NCI-H774 (cell line): ENCODE measurements around the gene DMGDH.
A peak's percentile ranks its signal among the peaks of the same experiment; 100 is the strongest.

ENCODE experiments used
- DNase-seq: peaks from one replicate; lab custom pipeline; 2025; lab: John Stamatoyannopoulos, UW

DMGDH gene

GRCh38 chr5:79062436-79062835, 7.0 kb downstream of the DMGDH start:
- DNase-seq: no peak

- no peak for DNase-seq
These were observed 9.8 kb downstream of the DMGDH start for GRCh38 chr5:79059674-79060073.

- DNase-seq: no peak
These were observed 12.6 kb downstream of the DMGDH start for GRCh38 chr5:79056847-79057246.

GRCh38 chr5:79055017-79055416, 14.5 kb downstream of the DMGDH start:
- no peak for DNase-seq

GRCh38 chr5:79053321-79053720, 16.2 kb downstream of the DMGDH start:
- DNase-seq: no peak

- DNase-seq: no peak
These were observed 19.0 kb downstream of the DMGDH start for GRCh38 chr5:79050498-79050897.

GRCh38 chr5:79048437-79048836, 21.0 kb downstream of the DMGDH start:
- no peak for DNase-seq

GRCh38 chr5:79047199-79047598, 22.3 kb downstream of the DMGDH start:
- no peak for DNase-seq

GRCh38 chr5:79042188-79042587, 27.3 kb downstream of the DMGDH start:
- no peak for DNase-seq

GRCh38 chr5:79036769-79037168, 32.7 kb downstream of the DMGDH start:
- no peak for DNase-seq

GRCh38 chr5:79035237-79035636, 34.2 kb downstream of the DMGDH start:
- DNase-seq: no peak

GRCh38 chr5:79032782-79033181, 36.7 kb downstream of the DMGDH start:
- DNase-seq: no peak

GRCh38 chr5:79032031-79032695, 37.3 kb downstream of the DMGDH start:
- DNase-seq: no peak

- DNase-seq: no peak
These were observed 38.0 kb downstream of the DMGDH start for GRCh38 chr5:79031485-79031867.

- DNase-seq: no peak
These were observed 38.6 kb downstream of the DMGDH start for GRCh38 chr5:79030663-79031484.

GRCh38 chr5:79025054-79025472, 44.4 kb downstream of the DMGDH start:
- DNase-seq: peak; percentile 66

- DNase-seq: no peak
These were observed 45.5 kb downstream of the DMGDH start for GRCh38 chr5:79023947-79024346.

GRCh38 chr5:79023348-79023747, 46.1 kb downstream of the DMGDH start:
- no peak for DNase-seq

- DNase-seq: no peak
These were observed 46.7 kb downstream of the DMGDH start for GRCh38 chr5:79022771-79023170.

- DNase-seq: no peak
These were observed 47.7 kb downstream of the DMGDH start for GRCh38 chr5:79021753-79022152.

GRCh38 chr5:79020861-79021561, 48.5 kb downstream of the DMGDH start:
- no peak for DNase-seq

- no peak for DNase-seq
These were observed 54.8 kb downstream of the DMGDH start for GRCh38 chr5:79014631-79015030.

GRCh38 chr5:79011869-79012268, 57.6 kb downstream of the DMGDH start:
- no peak for DNase-seq
